ENCODE results near the gene SLC9A9.

DNA sequence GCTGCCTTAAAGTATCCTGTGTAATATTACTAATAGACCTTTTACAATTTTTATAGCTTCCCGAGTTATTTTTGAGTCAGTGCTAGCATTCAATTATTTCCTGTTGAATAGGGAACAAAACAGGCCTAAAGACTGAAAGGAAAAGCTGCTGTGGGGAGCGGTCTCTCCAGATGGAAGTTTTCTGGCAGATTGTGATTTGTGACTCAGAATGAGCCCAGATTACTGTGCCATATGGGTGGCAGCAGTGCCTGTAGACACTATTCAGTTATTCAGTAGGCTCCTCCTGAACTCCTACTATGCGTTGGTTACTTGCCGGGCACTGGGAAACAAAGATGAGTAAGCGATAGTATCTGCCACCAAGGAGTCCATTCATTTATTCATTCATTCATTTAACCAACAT is 516.9 kb downstream of the SLC9A9 start:
- TF ChIP-seq TAF1 (conservative IDR thresholded peaks at IDR 0.05) (no peak), ATF3 (IDR thresholded peaks at IDR 0.05) (no peak), FOXA1 (IDR thresholded peaks at IDR 0.05) (no peak), MAX (IDR thresholded peaks at IDR 0.05) (no peak), RAD21 (IDR thresholded peaks at IDR 0.05) (no peak), RXRA (IDR thresholded peaks at IDR 0.05) (no peak), JUND (IDR thresholded peaks at IDR 0.05) (no peak), GABPA (IDR thresholded peaks at IDR 0.05 in 1 of 2, conservative IDR thresholded peaks at IDR 0.05 in 1 of 2) (no peak), HNF4A (conservative IDR thresholded peaks at IDR 0.05) (no peak), YY1 (IDR thresholded peaks at IDR 0.05) (no peak), EGR1 (IDR thresholded peaks at IDR 0.05; ENCODE audit: low read depth in 2 of 2) (no peak)
- TF ChIP-seq, protein P1, sequence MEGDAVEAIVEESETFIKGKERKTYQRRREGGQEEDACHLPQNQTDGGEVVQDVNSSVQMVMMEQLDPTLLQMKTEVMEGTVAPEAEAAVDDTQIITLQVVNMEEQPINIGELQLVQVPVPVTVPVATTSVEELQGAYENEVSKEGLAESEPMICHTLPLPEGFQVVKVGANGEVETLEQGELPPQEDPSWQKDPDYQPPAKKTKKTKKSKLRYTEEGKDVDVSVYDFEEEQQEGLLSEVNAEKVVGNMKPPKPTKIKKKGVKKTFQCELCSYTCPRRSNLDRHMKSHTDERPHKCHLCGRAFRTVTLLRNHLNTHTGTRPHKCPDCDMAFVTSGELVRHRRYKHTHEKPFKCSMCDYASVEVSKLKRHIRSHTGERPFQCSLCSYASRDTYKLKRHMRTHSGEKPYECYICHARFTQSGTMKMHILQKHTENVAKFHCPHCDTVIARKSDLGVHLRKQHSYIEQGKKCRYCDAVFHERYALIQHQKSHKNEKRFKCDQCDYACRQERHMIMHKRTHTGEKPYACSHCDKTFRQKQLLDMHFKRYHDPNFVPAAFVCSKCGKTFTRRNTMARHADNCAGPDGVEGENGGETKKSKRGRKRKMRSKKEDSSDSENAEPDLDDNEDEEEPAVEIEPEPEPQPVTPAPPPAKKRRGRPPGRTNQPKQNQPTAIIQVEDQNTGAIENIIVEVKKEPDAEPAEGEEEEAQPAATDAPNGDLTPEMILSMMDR (IDR thresholded peaks at IDR 0.05; ENCODE audit: low read depth, low read length, missing input control): no peak
- TF ChIP-seq, protein P2, sequence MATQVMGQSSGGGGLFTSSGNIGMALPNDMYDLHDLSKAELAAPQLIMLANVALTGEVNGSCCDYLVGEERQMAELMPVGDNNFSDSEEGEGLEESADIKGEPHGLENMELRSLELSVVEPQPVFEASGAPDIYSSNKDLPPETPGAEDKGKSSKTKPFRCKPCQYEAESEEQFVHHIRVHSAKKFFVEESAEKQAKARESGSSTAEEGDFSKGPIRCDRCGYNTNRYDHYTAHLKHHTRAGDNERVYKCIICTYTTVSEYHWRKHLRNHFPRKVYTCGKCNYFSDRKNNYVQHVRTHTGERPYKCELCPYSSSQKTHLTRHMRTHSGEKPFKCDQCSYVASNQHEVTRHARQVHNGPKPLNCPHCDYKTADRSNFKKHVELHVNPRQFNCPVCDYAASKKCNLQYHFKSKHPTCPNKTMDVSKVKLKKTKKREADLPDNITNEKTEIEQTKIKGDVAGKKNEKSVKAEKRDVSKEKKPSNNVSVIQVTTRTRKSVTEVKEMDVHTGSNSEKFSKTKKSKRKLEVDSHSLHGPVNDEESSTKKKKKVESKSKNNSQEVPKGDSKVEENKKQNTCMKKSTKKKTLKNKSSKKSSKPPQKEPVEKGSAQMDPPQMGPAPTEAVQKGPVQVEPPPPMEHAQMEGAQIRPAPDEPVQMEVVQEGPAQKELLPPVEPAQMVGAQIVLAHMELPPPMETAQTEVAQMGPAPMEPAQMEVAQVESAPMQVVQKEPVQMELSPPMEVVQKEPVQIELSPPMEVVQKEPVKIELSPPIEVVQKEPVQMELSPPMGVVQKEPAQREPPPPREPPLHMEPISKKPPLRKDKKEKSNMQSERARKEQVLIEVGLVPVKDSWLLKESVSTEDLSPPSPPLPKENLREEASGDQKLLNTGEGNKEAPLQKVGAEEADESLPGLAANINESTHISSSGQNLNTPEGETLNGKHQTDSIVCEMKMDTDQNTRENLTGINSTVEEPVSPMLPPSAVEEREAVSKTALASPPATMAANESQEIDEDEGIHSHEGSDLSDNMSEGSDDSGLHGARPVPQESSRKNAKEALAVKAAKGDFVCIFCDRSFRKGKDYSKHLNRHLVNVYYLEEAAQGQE (IDR thresholded peaks at IDR 0.05): no peak
